ENCODE measurements around the gene PLA2G5. TPM values are rescaled to one million over a fixed set of nuclear protein-coding genes. Genes with fewer than 3 reads are reported as not detected.
"Not testable (repeated sequence)": the region's sequence is repeated elsewhere in the genome, so short reads cannot be mapped to it uniquely, and the experiment has no call there.

The PLA2G5 gene
- total RNA-seq, 3 donors from 2014 or later (not counting 1 experiment from before 2014, with no cell fraction given): not detected

DNA sequence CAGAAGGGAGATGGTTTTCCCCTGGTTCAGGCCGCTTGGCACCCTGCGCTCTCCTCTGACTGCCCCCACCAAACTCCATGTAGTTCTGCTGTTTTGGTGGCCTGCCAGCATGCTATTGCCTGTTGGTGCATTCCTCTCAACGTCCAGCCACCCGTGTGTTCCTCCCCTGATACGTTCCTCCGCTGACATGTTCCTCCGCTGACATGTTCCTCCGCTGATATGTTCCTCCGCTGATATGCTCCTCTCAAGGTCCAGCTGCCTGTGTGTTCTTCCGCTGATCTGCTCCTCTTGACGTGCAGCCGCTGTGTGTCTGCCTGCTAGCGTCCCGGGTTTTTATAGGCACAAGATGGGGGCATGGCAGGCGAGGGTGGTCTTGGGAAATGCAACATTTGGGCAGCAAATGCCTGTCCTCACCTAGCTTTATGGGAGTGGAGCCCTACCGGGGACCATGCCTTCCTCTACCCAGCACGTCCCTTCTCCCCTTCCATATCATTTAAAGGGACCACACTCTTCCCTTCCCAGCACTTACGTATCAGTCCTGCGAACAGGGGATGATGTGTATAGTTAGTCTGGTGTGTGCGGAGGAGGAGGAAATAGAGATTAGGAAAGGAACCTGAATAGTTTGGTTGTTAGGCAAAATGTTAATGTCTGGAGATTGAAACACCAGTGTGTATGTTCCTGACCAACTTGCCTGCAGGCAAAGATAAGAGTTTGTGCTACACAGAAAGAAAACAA lies 40.6 kb upstream of the PLA2G5 start:
- H3K4me1 ChIP-seq (ENCODE audit: control insufficient read depth, insufficient read depth, low read length): no peaks in the 10 kb centered on the region
- no peaks in the 10 kb centered on the region for H3K9me3 ChIP-seq (ENCODE audit: control insufficient read depth, insufficient read depth, low read length)
- WGBS (ENCODE audit: insufficient coverage): 80% methylated on average over 20 of the region's 20 CpGs
- H3K36me3 ChIP-seq (ENCODE audit: control insufficient read depth, insufficient read depth, low read length): no peaks in the 10 kb centered on the region
- peaks cover 8% of the 10 kb centered on the region for H3K27me3 ChIP-seq (ENCODE audit: control insufficient read depth, insufficient read depth, low read length)
- no peak for ATAC-seq
- Mint-ChIP-seq H3K4me3 (no peak overlapping the region), H3K27ac (no peak overlapping the region), H3K36me3 (peaks cover 8% of the 10 kb centered on the region), H3K4me1 (no peaks in the 10 kb centered on the region), H3K9me3 (peaks cover 3 to 7% of the 10 kb centered on the region in 2 donors), H3K27me3 (ENCODE audit: low read depth in 2 of 2) (peaks cover 46% of the 10 kb centered on the region in 2 donors)
- H3K27ac ChIP-seq (ENCODE audit: low read length): no peak overlapping the region
- DNase-seq: no peak
- TF ChIP-seq, protein P1, sequence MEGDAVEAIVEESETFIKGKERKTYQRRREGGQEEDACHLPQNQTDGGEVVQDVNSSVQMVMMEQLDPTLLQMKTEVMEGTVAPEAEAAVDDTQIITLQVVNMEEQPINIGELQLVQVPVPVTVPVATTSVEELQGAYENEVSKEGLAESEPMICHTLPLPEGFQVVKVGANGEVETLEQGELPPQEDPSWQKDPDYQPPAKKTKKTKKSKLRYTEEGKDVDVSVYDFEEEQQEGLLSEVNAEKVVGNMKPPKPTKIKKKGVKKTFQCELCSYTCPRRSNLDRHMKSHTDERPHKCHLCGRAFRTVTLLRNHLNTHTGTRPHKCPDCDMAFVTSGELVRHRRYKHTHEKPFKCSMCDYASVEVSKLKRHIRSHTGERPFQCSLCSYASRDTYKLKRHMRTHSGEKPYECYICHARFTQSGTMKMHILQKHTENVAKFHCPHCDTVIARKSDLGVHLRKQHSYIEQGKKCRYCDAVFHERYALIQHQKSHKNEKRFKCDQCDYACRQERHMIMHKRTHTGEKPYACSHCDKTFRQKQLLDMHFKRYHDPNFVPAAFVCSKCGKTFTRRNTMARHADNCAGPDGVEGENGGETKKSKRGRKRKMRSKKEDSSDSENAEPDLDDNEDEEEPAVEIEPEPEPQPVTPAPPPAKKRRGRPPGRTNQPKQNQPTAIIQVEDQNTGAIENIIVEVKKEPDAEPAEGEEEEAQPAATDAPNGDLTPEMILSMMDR (IDR thresholded peaks at IDR 0.05): no peak
- intact Hi-C loops (cut with micrococcal nuclease): no loop called here
- no peak overlapping the region for H3K4me3 ChIP-seq (ENCODE audit: low read length)

DNA sequence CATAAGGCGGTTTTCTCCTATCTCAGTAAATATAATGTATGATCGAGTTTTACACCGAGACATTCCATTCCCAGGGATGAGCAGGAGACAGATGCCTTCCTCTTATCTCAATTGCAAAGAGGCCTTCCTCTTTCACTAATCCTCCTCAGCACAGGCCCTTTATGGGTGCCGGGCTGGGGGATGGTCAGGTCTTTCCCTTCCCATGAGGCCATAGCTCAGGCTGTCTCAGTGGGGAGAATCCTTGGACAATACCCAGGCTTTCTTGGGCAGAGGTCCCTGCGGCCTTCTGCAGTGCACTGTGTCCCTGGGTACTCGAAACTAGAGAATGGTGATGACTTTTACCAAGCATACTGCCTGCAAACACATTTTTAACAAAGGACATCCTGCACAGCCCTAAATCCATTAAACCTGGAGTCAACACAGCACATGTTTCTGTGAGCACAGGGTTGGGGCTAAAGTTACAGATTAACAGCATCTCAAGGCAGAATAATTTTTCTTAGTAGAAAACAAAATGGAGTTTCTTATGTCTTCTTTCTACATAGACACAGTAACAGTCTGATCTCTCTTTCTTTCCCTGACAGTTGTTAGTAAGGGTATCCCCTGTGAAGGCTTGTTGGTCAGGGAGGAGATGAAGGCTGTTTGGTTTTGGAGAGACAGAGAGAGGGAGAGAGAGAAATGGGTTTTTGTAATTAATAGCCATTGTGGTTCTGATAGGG lies 39.4 kb upstream of the PLA2G5 start:
- DNase-seq; H3K27ac ChIP-seq (ENCODE audit: low read length); intact Hi-C loops (cut with micrococcal nuclease); H3K4me1 Mint-ChIP-seq; H3K27ac Mint-ChIP-seq; H3K4me3 ChIP-seq (ENCODE audit: low read length); H3K27me3 ChIP-seq (ENCODE audit: control insufficient read depth, insufficient read depth, low read length); H3K9me3 ChIP-seq (ENCODE audit: control insufficient read depth, insufficient read depth, low read length); H3K4me1 ChIP-seq (ENCODE audit: control insufficient read depth, insufficient read depth, low read length); H3K36me3 ChIP-seq (ENCODE audit: control insufficient read depth, insufficient read depth, low read length); H3K4me3 Mint-ChIP-seq; ATAC-seq: not testable (repeated sequence)
- H3K9me3 Mint-ChIP-seq: peaks cover 9 to 12% of the 10 kb centered on the region in 2 donors
- peaks cover 38 to 48% of the 10 kb centered on the region in 2 donors for H3K27me3 Mint-ChIP-seq (ENCODE audit: low read depth in 2 of 2)
- peaks cover 14% of the 10 kb centered on the region for H3K36me3 Mint-ChIP-seq
- 94% methylated on average over 6 of the region's 6 CpGs for WGBS (ENCODE audit: insufficient coverage)

DNA sequence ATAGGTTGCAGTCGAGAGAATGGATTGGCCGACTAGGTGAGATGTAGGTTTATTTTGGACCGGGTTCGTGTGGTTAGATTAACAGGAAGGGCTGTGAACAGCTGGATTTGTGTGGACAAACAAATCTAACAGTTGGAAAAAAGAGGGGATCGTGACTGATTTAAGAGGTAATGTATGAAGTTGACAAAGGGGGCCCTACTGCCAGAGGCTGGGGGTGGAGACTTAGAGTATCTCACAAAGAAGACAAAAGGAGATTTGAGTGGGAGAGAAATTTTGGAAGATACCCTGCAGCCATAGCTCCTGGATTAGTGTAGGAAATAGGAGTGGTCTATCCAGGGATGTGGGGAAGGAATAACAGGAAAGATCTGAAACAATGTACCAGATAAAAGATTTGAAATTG lies 38.8 kb upstream of the PLA2G5 start:
- peaks cover 5% of the 10 kb centered on the region for H3K9me3 ChIP-seq (ENCODE audit: control insufficient read depth, insufficient read depth, low read length)
- H3K4me3 ChIP-seq (ENCODE audit: low read length): no peak overlapping the region
- no peaks in the 10 kb centered on the region for H3K36me3 ChIP-seq (ENCODE audit: control insufficient read depth, insufficient read depth, low read length)
- H3K27me3 ChIP-seq (ENCODE audit: control insufficient read depth, insufficient read depth, low read length): peaks cover 8% of the 10 kb centered on the region
- H3K36me3 Mint-ChIP-seq: peaks cover 19% of the 10 kb centered on the region
- TF ChIP-seq, protein P1 (IDR thresholded peaks at IDR 0.05): no peak
- no peak overlapping the region for H3K4me3 Mint-ChIP-seq
- DNase-seq (no peak), ATAC-seq (no peak)
- no peak overlapping the region for H3K27ac ChIP-seq (ENCODE audit: low read length)
- intact Hi-C loops (cut with micrococcal nuclease): no loop called here
- peaks cover 11 to 12% of the 10 kb centered on the region in 2 donors for H3K9me3 Mint-ChIP-seq
- H3K4me1 ChIP-seq (ENCODE audit: control insufficient read depth, insufficient read depth, low read length): no peaks in the 10 kb centered on the region
- 52% methylated on average over 5 of the region's 5 CpGs for WGBS (ENCODE audit: insufficient coverage)
- H3K27ac Mint-ChIP-seq: no peak overlapping the region
- no peaks in the 10 kb centered on the region for H3K4me1 Mint-ChIP-seq
- H3K27me3 Mint-ChIP-seq (ENCODE audit: low read depth in 2 of 2): peaks cover 34 to 48% of the 10 kb centered on the region in 2 donors

DNA sequence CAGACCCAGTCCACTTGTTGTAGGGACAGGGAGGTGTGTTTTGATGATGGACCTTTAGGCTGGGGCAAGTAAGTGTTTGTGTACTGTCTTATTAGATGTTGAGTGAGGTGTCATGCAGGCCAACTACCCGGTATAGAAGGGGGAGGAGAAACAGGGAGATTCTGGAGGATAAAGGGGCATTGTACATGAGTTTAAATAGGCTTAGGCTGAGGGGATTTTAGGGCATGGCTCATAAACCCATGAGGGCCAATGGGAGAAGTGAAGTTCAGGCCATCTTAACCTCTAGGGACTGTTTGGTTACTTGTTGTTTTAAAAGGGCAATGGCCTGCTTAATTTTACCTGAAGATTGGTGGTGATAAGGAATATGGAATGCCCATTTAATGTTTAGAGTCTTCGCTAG lies 38.2 kb upstream of the PLA2G5 start:
- WGBS (ENCODE audit: insufficient coverage): 87% methylated on average over 2 of the region's 2 CpGs
- Mint-ChIP-seq H3K4me1 (no peaks in the 10 kb centered on the region), H3K27ac (no peak overlapping the region), H3K9me3 (peaks cover 11 to 12% of the 10 kb centered on the region in 2 donors), H3K27me3 (ENCODE audit: low read depth in 2 of 2) (peaks cover 28 to 42% of the 10 kb centered on the region in 2 donors), H3K4me3 (no peak overlapping the region), H3K36me3 (peaks cover 22% of the 10 kb centered on the region)
- Histone ChIP-seq H3K4me3 (ENCODE audit: low read length) (no peak overlapping the region), H3K36me3 (ENCODE audit: control insufficient read depth, insufficient read depth, low read length) (no peaks in the 10 kb centered on the region), H3K27me3 (ENCODE audit: control insufficient read depth, insufficient read depth, low read length) (peaks cover 8% of the 10 kb centered on the region), H3K27ac (ENCODE audit: low read length) (no peak overlapping the region), H3K4me1 (ENCODE audit: control insufficient read depth, insufficient read depth, low read length) (no peaks in the 10 kb centered on the region), H3K9me3 (ENCODE audit: control insufficient read depth, insufficient read depth, low read length) (peaks cover 9% of the 10 kb centered on the region)
- no peak for DNase-seq
- intact Hi-C loops (cut with micrococcal nuclease): no loop called here
- TF ChIP-seq, protein P1 (IDR thresholded peaks at IDR 0.05): no peak
- ATAC-seq: no peak

Measured in natural killer cell (primary cell).